Measurements from ENCODE around the gene TGFBR3. TPM values are rescaled to one million over a fixed set of nuclear protein-coding genes. Genes with fewer than 3 reads are reported as not detected.

The TGFBR3 gene
- total and polyA plus RNA-seq, 2 of the 4 experiments (the other 2 are of a cell fraction) = 3.0 to 11.3 TPM

DNA sequence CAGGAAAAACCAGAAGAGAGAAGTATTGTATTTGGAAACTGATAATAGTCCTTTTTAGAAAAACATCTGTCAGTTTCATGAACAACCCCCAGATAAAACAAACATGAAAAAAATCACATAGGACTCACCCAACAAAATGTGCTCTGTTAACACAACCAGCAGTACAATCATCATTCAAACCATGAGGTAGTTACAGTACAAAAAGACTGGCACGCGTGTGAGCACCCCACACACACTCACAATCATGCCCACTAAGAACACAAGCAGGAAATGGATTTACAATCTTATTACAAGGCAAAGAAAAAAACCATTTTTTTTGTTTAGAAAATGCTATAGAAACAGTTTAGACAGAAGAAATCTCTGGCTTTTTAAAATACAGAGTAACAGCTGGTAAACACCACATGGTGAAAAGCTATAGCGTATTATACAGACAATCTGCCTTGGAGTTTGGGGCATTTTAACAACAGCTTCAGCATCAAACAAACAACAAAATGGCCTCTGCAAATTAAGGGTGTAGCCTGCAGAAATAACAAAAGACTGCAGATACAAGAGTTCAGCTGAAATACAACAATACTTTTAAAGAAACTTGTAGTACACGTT is 205.3 kb downstream of the TGFBR3 start:
- no peak overlapping the region for H2BK5ac ChIP-seq (ENCODE audit: low read depth, low read length, poor library complexity, severe bottlenecking)
- in situ Hi-C loops (cut with MboI; ENCODE audit: low sequenced_read_pairs) = no loop called here
- no peak overlapping the region for H2BK15ac ChIP-seq (ENCODE audit: low read depth, low read length)
- H4K5ac ChIP-seq (ENCODE audit: low read depth, low read length) = no peak overlapping the region
- no peak overlapping the region for H3K9ac ChIP-seq (ENCODE audit: low read depth, low read length)
- H3K9me1 ChIP-seq (ENCODE audit: insufficient read depth, low read length) = no peaks in the 10 kb centered on the region
- intact Hi-C loops (cut with micrococcal nuclease) = no loop called here
- H3K27me3 ChIP-seq (ENCODE audit: control insufficient read depth, insufficient read depth, low read length) = no peaks in the 10 kb centered on the region
- dilution Hi-C loops (cut with HindIII; ENCODE audit: low sequenced_read_pairs, unreplicated experiment) = no loop called here
- no peak overlapping the region for H3K4me2 ChIP-seq (ENCODE audit: low read depth, low read length)
- H4K91ac ChIP-seq (ENCODE audit: insufficient read depth, low read depth, low read length) = no peak overlapping the region
- no peak overlapping the region for H4K8ac ChIP-seq (ENCODE audit: low read depth in 2 of 2, low read length in 2 of 2)
- H3K18ac ChIP-seq (ENCODE audit: low read depth, low read length) = no peak overlapping the region
- ATAC-seq (ENCODE audit: low read depth) = no peak
- H3K4me1 ChIP-seq (ENCODE audit: control insufficient read depth, insufficient read depth, low read length) = peaks cover 9% of the 10 kb centered on the region; the same call in 1 of the 2 replicates
- peaks cover 7% of the 10 kb centered on the region for H3K36me3 ChIP-seq (ENCODE audit: control insufficient read depth, insufficient read depth, low read length)
- H2AK5ac ChIP-seq (ENCODE audit: low read depth, low read length) = no peak overlapping the region
- H2BK20ac ChIP-seq (ENCODE audit: low read depth, low read length) = no peak overlapping the region
- no peaks in the 10 kb centered on the region for H3K9me3 ChIP-seq (ENCODE audit: control insufficient read depth, insufficient read depth, low read length)
- no peaks in the 10 kb centered on the region for H3K79me1 ChIP-seq (ENCODE audit: low read depth in 1 of 2, low read length in 2 of 2)
- H3K4ac ChIP-seq (ENCODE audit: low read depth, low read length) = no peak overlapping the region
- H3K27ac ChIP-seq (ENCODE audit: insufficient read depth, low read length) = no peak overlapping the region
- H2BK120ac ChIP-seq (ENCODE audit: low read depth, low read length) = no peak overlapping the region
- H4K20me1 ChIP-seq (ENCODE audit: insufficient read depth, low read length) = no peaks in the 10 kb centered on the region
- no peak overlapping the region for H3K56ac ChIP-seq (ENCODE audit: extremely low read depth, insufficient read depth, low read length)
- no peak for DNase-seq
- no peak overlapping the region for H2AK9ac ChIP-seq (replicated peaks; ENCODE audit: low read depth, low read length, poor library complexity)
- TF ChIP-seq RCOR1 (IDR thresholded peaks at IDR 0.05; ENCODE audit: insufficient replicate concordance, low read length) (no peak), BHLHE40 (IDR thresholded peaks at IDR 0.05; ENCODE audit: low read depth, low read length) (no peak), MXI1 (IDR thresholded peaks at IDR 0.05; ENCODE audit: borderline replicate concordance, low read depth, low read length) (no peak), RAD21 (IDR thresholded peaks at IDR 0.05; ENCODE audit: low read length) (no peak), POLR2A (IDR thresholded peaks at IDR 0.05; ENCODE audit: low read depth, low read length) (no peak), SMC3 (IDR thresholded peaks at IDR 0.05; ENCODE audit: low read depth, low read length) (no peak), RFX5 (IDR thresholded peaks at IDR 0.05; ENCODE audit: low read depth, low read length) (no peak), FOS (IDR thresholded peaks at IDR 0.05; ENCODE audit: low read depth, low read length) (no peak), NFE2L2 (IDR thresholded peaks at IDR 0.05; ENCODE audit: low read depth, low read length) (no peak), CTCF (conservative IDR thresholded peaks at IDR 0.05; ENCODE audit: low read depth, low read length) (no peak)
- TF ChIP-seq, protein P1, sequence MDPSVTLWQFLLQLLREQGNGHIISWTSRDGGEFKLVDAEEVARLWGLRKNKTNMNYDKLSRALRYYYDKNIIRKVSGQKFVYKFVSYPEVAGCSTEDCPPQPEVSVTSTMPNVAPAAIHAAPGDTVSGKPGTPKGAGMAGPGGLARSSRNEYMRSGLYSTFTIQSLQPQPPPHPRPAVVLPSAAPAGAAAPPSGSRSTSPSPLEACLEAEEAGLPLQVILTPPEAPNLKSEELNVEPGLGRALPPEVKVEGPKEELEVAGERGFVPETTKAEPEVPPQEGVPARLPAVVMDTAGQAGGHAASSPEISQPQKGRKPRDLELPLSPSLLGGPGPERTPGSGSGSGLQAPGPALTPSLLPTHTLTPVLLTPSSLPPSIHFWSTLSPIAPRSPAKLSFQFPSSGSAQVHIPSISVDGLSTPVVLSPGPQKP (IDR thresholded peaks at IDR 0.05; ENCODE audit: borderline replicate concordance, low read depth, low read length) = no peak
- TF ChIP-seq, protein P2, sequence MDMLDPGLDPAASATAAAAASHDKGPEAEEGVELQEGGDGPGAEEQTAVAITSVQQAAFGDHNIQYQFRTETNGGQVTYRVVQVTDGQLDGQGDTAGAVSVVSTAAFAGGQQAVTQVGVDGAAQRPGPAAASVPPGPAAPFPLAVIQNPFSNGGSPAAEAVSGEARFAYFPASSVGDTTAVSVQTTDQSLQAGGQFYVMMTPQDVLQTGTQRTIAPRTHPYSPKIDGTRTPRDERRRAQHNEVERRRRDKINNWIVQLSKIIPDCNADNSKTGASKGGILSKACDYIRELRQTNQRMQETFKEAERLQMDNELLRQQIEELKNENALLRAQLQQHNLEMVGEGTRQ (IDR thresholded peaks at IDR 0.05; ENCODE audit: low read depth, low read length) = no peak
- POLR2A ChIA-PET (ENCODE audit: unreplicated experiment) = no interaction called here
- no CpG with 5 or more reads among the region's 4 CpGs for WGBS, 2 experiments (ENCODE audit: extremely low coverage in 2 of 2, insufficient read length in 1 of 2)
- no TSS peak for BruUV-seq (replicated peaks)
- H3K23ac ChIP-seq (ENCODE audit: low read depth, low read length) = no peak overlapping the region
- CTCF ChIA-PET = interaction anchor here (0.9 kb wide), 1 partner anchor 168 kb away, joined by 3 read pairs; no protein-coding TSS in a partner anchor
- no peak overlapping the region for H2AFZ ChIP-seq (replicated peaks; ENCODE audit: low read length, poor library complexity)
- H3K14ac ChIP-seq (replicated peaks; ENCODE audit: low read depth, low read length) = no peak overlapping the region
- no peak overlapping the region for H3K4me3 ChIP-seq (ENCODE audit: insufficient read depth, low read depth, low read length)
